Liver (tissue), 9 donors: ENCODE results near the gene SCN9A. TPM values are rescaled to one million over a fixed set of nuclear protein-coding genes. Genes with fewer than 3 reads are reported as not detected.

Experiments used
- DNase-seq: peaks from one replicate; pipeline ENCODE4 v3.0.0-alpha.2; 2017; ENCODE audit warnings: low spot score
- H3K27ac ChIP-seq, 2 donors: one replicate each; pipeline ENCODE4 v1.7.0; 2013; ENCODE audit warnings: inconsistent platforms in 2 of 2, low read length in 2 of 2, control low read depth in 1 of 2, low read depth in 1 of 2, mild to moderate bottlenecking in 1 of 2
- H3K27me3 ChIP-seq, 4 donors: one replicate each; pipeline versions ENCODE4 v1.6.1 to v1.7.0; 2013; ENCODE audit warnings: low read length in 3 of 4, inconsistent platforms in 1 of 4, mild to moderate bottlenecking in 1 of 4, moderate library complexity in 1 of 4; ENCODE audit not compliant: control insufficient read depth in 4 of 4, insufficient read depth in 4 of 4
- H3K36me3 ChIP-seq, 4 donors: one replicate each; pipeline versions ENCODE4 v1.6.1 to v1.7.0; 2013; ENCODE audit warnings: low read length in 3 of 4, mild to moderate bottlenecking in 3 of 4, low read depth in 1 of 4, moderate library complexity in 1 of 4; ENCODE audit not compliant: control insufficient read depth in 4 of 4, insufficient read depth in 3 of 4
- H3K4me1 ChIP-seq, 4 donors: one replicate each; pipeline versions ENCODE4 v1.6.1 to v1.7.0; 2013; ENCODE audit warnings: low read length in 3 of 4, mild to moderate bottlenecking in 3 of 4, moderate library complexity in 1 of 4; ENCODE audit not compliant: control insufficient read depth in 4 of 4, insufficient read depth in 4 of 4
- H3K4me3 ChIP-seq, 3 donors: one replicate each; pipeline versions ENCODE4 v1.6.1 to v1.7.0; 2013; ENCODE audit warnings: low read length in 3 of 3, control low read depth in 1 of 3, low read depth in 1 of 3, mild to moderate bottlenecking in 1 of 3
- H3K9ac ChIP-seq, 2 donors: one replicate each; pipeline ENCODE4 v1.7.0; 2013; ENCODE audit warnings: low read length in 2 of 2, mild to moderate bottlenecking in 2 of 2, moderate library complexity in 2 of 2, control low read depth in 1 of 2, low read depth in 1 of 2
- H3K9me3 ChIP-seq, 4 donors: one replicate each; pipeline versions ENCODE4 v1.6.1 to v1.7.0; 2013; ENCODE audit warnings: low read length in 3 of 4; ENCODE audit not compliant: control insufficient read depth in 4 of 4
- EGR1 ChIP-seq, 2 donors: IDR thresholded peaks; 2 replicates each; pipeline ENCODE4 v1.6.1; 2016 to 2018; ENCODE audit warnings: antibody characterized with exemption in 2 of 2, low read depth in 2 of 2
- FOXA1 ChIP-seq: IDR thresholded peaks from 2 replicates; pipeline ENCODE4 v1.6.1; 2016; ENCODE audit warnings: antibody characterized with exemption
- FOXA2 ChIP-seq: IDR thresholded peaks from 2 replicates; pipeline ENCODE4 v1.6.1; 2016; ENCODE audit warnings: antibody characterized with exemption
- GABPA ChIP-seq, 2 donors: IDR thresholded peaks in 1 of 2; conservative IDR thresholded peaks in 1 of 2; 2 replicates each; pipeline ENCODE4 v1.6.1; 2016; ENCODE audit warnings: antibody characterized with exemption in 2 of 2, mild to moderate bottlenecking in 1 of 2, moderate library complexity in 1 of 2
- HNF4A ChIP-seq, 2 donors: conservative IDR thresholded peaks; 2 replicates each; pipeline ENCODE4 v1.6.1; 2016; ENCODE audit warnings: antibody characterized with exemption in 2 of 2, mild to moderate bottlenecking in 2 of 2
- HNF4G ChIP-seq: IDR thresholded peaks from 2 replicates; pipeline ENCODE4 v1.6.1; 2016; ENCODE audit warnings: antibody characterized with exemption
- JUND ChIP-seq, 2 donors: IDR thresholded peaks; 2 replicates each; pipeline ENCODE4 v1.6.1; 2016; ENCODE audit warnings: antibody characterized with exemption in 2 of 2
- NR2F2 ChIP-seq: IDR thresholded peaks from 2 replicates; pipeline ENCODE4 v1.6.1; 2016; ENCODE audit warnings: antibody characterized with exemption
- RAD21 ChIP-seq, 2 donors: IDR thresholded peaks; 2 replicates each; pipeline ENCODE4 v1.6.1; 2016; ENCODE audit warnings: antibody characterized with exemption in 2 of 2, mild to moderate bottlenecking in 2 of 2
- RXRA ChIP-seq, 2 donors: IDR thresholded peaks; 2 replicates each; pipeline ENCODE4 v1.6.1; 2017 to 2018; ENCODE audit warnings: antibody characterized with exemption in 2 of 2, mild to moderate bottlenecking in 1 of 2
- SP1 ChIP-seq: IDR thresholded peaks from 2 replicates; pipeline ENCODE4 v1.6.1; 2018; ENCODE audit warnings: antibody characterized with exemption, mild to moderate bottlenecking
- TAF1 ChIP-seq: conservative IDR thresholded peaks from 2 replicates; pipeline ENCODE4 v1.6.1; 2016; ENCODE audit warnings: antibody characterized with exemption, mild to moderate bottlenecking
- YY1 ChIP-seq: IDR thresholded peaks from 2 replicates; pipeline ENCODE4 v1.6.1; 2016; ENCODE audit warnings: antibody characterized with exemption, mild to moderate bottlenecking
- WGBS: extraction: QIAGEN DNeasy Blood & Tissue Kit; methylation state at CpG from one replicate; pipeline ENCODE4 v1.1.7; 2013; 5-methylcytosine and 5-hydroxymethylcytosine counted together
- polyA plus RNA-seq, 2 donors: library from polyadenylated mRNA; stranded (reverse) in 1 of 2; unstranded in 1 of 2; fragments of 200-250 nt in 1 of 2; fragments of >200 nt in 1 of 2; fragmentation: Nextera tagmentation in 1 of 2; extraction: Ambion mirVana in 1 of 2; gene quantifications; one replicate each; pipeline versions ENCODE4 v1.2.1 to v1.2.3, GENCODE V29; 2013 to 2015
- total RNA-seq, 2 donors: library from RNA; depleted of rRNA; stranded (reverse); fragments of >200 nt; gene quantifications; one replicate each; pipeline ENCODE4 v1.2.3, GENCODE V29; 2014
- TF ChIP-seq, protein P1 (sequence below): IDR thresholded peaks from 2 replicates; pipeline ENCODE4 v1.6.1; 2016; ENCODE audit warnings: antibody characterized with exemption
- TF ChIP-seq, protein P2 (sequence below): IDR thresholded peaks from 2 replicates; pipeline ENCODE4 v1.6.1; 2016; ENCODE audit warnings: antibody characterized with exemption
- TF ChIP-seq, protein P3 (sequence below): fragments of 150-350 bp; IDR thresholded peaks from 2 replicates; pipeline ENCODE4 v1.5.1; 2017; ENCODE audit warnings: improper control_type of control experiment, low read depth, low read length; ENCODE audit not compliant: missing input control
- donor health status: healthy.
- donor health status: healthy.
- donor health status: healthy.
- donor health status: healthy.
- donor health status: healthy.

Gene SCN9A
- total and polyA plus RNA-seq, 4 donors = 1.2 to 10.1 (median 9.2) TPM

DNA sequence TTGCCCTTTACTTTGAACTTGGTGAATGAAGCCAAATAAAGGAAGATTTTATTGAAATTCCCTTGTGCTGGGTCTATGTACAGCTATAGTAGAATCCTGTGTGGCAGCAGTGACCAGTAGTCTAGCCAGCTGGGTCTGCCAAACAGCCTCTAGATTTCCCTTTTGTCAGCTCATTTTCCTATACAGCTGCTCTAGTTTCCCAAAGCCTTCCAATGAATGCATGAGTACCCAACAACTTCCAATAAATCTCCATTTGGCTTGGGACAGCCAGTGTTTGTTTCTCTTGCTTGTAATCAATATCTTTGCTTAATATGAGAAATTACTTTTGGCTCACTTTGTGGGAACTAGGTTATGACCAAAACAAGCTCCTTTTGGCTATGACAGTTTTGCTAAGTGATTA is 43.6 kb downstream of the SCN9A start:
- no peak for DNase-seq
- Histone ChIP-seq H3K27ac (no peak overlapping the region), H3K27me3 (no peaks in the 10 kb centered on the region), H3K9ac (no peak overlapping the region), H3K4me3 (no peak overlapping the region), H3K9me3 (no peaks in the 10 kb centered on the region), H3K4me1 (peaks cover 2 to 18% (median 5%) of the 10 kb centered on the region in 4 donors), H3K36me3 (no peaks in the 10 kb centered on the region)
- TF ChIP-seq, protein P1, sequence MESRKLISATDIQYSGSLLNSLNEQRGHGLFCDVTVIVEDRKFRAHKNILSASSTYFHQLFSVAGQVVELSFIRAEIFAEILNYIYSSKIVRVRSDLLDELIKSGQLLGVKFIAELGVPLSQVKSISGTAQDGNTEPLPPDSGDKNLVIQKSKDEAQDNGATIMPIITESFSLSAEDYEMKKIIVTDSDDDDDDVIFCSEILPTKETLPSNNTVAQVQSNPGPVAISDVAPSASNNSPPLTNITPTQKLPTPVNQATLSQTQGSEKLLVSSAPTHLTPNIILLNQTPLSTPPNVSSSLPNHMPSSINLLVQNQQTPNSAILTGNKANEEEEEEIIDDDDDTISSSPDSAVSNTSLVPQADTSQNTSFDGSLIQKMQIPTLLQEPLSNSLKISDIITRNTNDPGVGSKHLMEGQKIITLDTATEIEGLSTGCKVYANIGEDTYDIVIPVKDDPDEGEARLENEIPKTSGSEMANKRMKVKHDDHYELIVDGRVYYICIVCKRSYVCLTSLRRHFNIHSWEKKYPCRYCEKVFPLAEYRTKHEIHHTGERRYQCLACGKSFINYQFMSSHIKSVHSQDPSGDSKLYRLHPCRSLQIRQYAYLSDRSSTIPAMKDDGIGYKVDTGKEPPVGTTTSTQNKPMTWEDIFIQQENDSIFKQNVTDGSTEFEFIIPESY = no peak
- no peak for TF ChIP-seq EGR1 (IDR thresholded peaks at IDR 0.05; ENCODE audit: low read depth in 2 of 2)
- no peak for TF ChIP-seq FOXA2
- TF ChIP-seq YY1 = peak; percentile 16
- no peak for TF ChIP-seq NR2F2
- TF ChIP-seq, protein P2, sequence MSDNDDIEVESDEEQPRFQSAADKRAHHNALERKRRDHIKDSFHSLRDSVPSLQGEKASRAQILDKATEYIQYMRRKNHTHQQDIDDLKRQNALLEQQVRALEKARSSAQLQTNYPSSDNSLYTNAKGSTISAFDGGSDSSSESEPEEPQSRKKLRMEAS = no peak
- TF ChIP-seq RXRA (IDR thresholded peaks at IDR 0.05) = no peak
- TF ChIP-seq HNF4A (conservative IDR thresholded peaks at IDR 0.05) = peak in 1 of 2 donors; percentile 12
- TF ChIP-seq FOXA1 = no peak

DNA sequence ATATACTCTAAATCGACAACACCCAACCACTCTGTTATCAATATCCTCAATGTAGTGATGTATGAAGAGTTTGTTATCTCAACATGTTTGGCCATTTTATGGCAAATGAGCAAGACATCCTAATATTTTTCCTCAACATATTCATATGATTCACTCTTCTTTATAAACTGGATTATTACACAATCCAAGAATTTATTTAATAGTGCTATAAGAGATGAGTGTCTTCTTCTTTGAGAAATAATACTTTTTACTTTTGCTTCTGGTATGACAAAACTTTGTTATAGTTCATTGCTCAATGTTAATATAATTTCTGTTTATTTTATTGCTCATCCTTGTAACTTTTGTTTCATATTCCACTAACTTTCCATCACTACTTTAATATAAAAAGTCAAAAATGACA is 44.3 kb downstream of the SCN9A start:
- no peak for DNase-seq
- H3K9me3 ChIP-seq = no peaks in the 10 kb centered on the region
- 95% methylated on average over 1 of the region's 1 CpG for WGBS

DNA sequence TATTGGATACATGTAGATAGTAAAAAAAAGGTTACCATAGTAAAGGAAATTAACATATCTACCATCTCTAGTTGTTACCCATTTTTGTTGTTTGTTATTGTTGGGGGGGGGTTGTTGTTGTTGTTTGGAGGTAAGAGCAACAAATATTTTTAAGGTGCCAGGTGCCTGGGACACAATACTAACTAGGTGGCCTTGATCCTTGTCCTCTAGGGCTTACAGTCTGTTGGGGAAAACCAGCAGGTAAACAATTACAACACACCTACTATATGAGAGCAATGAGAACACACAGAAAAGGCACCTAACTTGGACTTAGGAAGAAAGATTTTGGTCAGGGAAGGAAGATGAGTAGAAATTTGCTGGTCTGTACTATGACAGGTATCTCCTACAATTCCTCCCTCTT is 46.3 kb downstream of the SCN9A start:
- DNase-seq = no peak
- no peaks in the 10 kb centered on the region for H3K36me3 ChIP-seq
- H3K27ac ChIP-seq = no peak overlapping the region
- H3K4me3 ChIP-seq = no peak overlapping the region
- no peak overlapping the region for H3K9ac ChIP-seq
- no peaks in the 10 kb centered on the region for H3K27me3 ChIP-seq
- peaks cover 2 to 10% (median 5%) of the 10 kb centered on the region in 4 donors for H3K4me1 ChIP-seq
- no peaks in the 10 kb centered on the region for H3K9me3 ChIP-seq
- TF ChIP-seq NR2F2 = no peak
- TF ChIP-seq, protein P3, sequence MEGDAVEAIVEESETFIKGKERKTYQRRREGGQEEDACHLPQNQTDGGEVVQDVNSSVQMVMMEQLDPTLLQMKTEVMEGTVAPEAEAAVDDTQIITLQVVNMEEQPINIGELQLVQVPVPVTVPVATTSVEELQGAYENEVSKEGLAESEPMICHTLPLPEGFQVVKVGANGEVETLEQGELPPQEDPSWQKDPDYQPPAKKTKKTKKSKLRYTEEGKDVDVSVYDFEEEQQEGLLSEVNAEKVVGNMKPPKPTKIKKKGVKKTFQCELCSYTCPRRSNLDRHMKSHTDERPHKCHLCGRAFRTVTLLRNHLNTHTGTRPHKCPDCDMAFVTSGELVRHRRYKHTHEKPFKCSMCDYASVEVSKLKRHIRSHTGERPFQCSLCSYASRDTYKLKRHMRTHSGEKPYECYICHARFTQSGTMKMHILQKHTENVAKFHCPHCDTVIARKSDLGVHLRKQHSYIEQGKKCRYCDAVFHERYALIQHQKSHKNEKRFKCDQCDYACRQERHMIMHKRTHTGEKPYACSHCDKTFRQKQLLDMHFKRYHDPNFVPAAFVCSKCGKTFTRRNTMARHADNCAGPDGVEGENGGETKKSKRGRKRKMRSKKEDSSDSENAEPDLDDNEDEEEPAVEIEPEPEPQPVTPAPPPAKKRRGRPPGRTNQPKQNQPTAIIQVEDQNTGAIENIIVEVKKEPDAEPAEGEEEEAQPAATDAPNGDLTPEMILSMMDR = no peak
- no peak for TF ChIP-seq TAF1
- no peak for TF ChIP-seq GABPA (IDR thresholded peaks at IDR 0.05 in 1 of 2, conservative IDR thresholded peaks at IDR 0.05 in 1 of 2)
- no peak for TF ChIP-seq EGR1 (IDR thresholded peaks at IDR 0.05; ENCODE audit: low read depth in 2 of 2)
- TF ChIP-seq SP1 = peak; percentile 64
- TF ChIP-seq FOXA2 = peak; percentile 78
- TF ChIP-seq, protein P1 = peak; percentile 28
- peak; percentile 56 to 72 for TF ChIP-seq RXRA (IDR thresholded peaks at IDR 0.05)
- TF ChIP-seq FOXA1 = peak; percentile 40

More for the DNA sequence above, 44.3 kb downstream of the SCN9A start:
- no peak overlapping the region for H3K9ac ChIP-seq
- H3K36me3 ChIP-seq = no peaks in the 10 kb centered on the region
- no peaks in the 10 kb centered on the region for H3K27me3 ChIP-seq
- no peak overlapping the region for H3K4me3 ChIP-seq
- H3K4me1 ChIP-seq = peaks cover 2 to 18% (median 5%) of the 10 kb centered on the region in 4 donors
- TF ChIP-seq GABPA (IDR thresholded peaks at IDR 0.05 in 1 of 2, conservative IDR thresholded peaks at IDR 0.05 in 1 of 2) (no peak), JUND (IDR thresholded peaks at IDR 0.05) (no peak), FOXA2 (no peak), EGR1 (IDR thresholded peaks at IDR 0.05; ENCODE audit: low read depth in 2 of 2) (no peak), SP1 (no peak), NR2F2 (no peak), YY1 (no peak), FOXA1 (no peak), HNF4G (no peak), RXRA (IDR thresholded peaks at IDR 0.05) (no peak), RAD21 (IDR thresholded peaks at IDR 0.05) (no peak), HNF4A (conservative IDR thresholded peaks at IDR 0.05) (no peak)
- TF ChIP-seq, protein P1 = no peak
- H3K27ac ChIP-seq = no peak overlapping the region
